SK-N-MC (cell line): ENCODE data around the gene ENTREP1.
"Not testable (repeated sequence)": the region's sequence is repeated elsewhere in the genome, so short reads cannot be mapped to it uniquely, and the experiment has no call there.

Experiments used
- EZH2 ChIP-seq: fragments of 200-600 bp; sonication (generic); IDR thresholded peaks from one replicate; pipeline ENCODE4 v1.6.1; 2017; ENCODE audit warnings: antibody characterized with exemption
- POLR2AphosphoS5 ChIP-seq: IDR thresholded peaks from 2 replicates; pipeline ENCODE4 v1.6.1; 2012; ENCODE audit warnings: mild to moderate bottlenecking, low read depth, low read length, borderline replicate concordance

- TF ChIP-seq EZH2, POLR2AphosphoS5: not testable (repeated sequence)
Observed at GRCh38 chr9:69409936-69410335, 84.9 kb downstream of the ENTREP1 start.
